Smooth muscle cell (in vitro differentiated cells): ENCODE results near the gene DIRAS2. TPM values are rescaled to one million over a fixed set of nuclear protein-coding genes. Genes with fewer than 3 reads are reported as not detected.

Experiments
- DNase-seq: peaks from one replicate; lab custom pipeline; 2025; ENCODE audit not compliant: unreplicated experiment; lab: John Stamatoyannopoulos, UW
- H2AFZ ChIP-seq: fragments of 200-600 bp; sonication (generic); 2 replicates; pipeline ENCODE4 v1.6.0; 2016; ENCODE audit warnings: antibody characterized with exemption, low read depth, mild to moderate bottlenecking
- H3F3A ChIP-seq: fragments of 200-600 bp; sonication (generic); 2 replicates; pipeline ENCODE4 v1.6.0; 2017; ENCODE audit warnings: antibody characterized with exemption, low read depth
- H3K27ac ChIP-seq: fragments of 200-600 bp; sonication (generic); 2 replicates; pipeline ENCODE4 v1.5.1; 2016; ENCODE audit warnings: low read depth, mild to moderate bottlenecking
- H3K27me3 ChIP-seq: fragments of 200-600 bp; sonication (generic); 2 replicates; pipeline ENCODE4 v1.6.1; 2016; ENCODE audit warnings: low read depth, mild to moderate bottlenecking
- H3K36me3 ChIP-seq: fragments of 200-600 bp; sonication (generic); 2 replicates; pipeline ENCODE4 v1.5.1; 2016; ENCODE audit warnings: low read depth
- H3K4me1 ChIP-seq: fragments of 200-600 bp; sonication (generic); 2 replicates; pipeline ENCODE4 v1.5.1; 2016; ENCODE audit warnings: low read depth
- H3K4me2 ChIP-seq: fragments of 200-600 bp; sonication (generic); 2 replicates; pipeline ENCODE4 v1.6.0; 2016; ENCODE audit warnings: mild to moderate bottlenecking
- H3K4me3 ChIP-seq: fragments of 200-600 bp; sonication (generic); 2 replicates; pipeline ENCODE4 v1.5.1; 2016; ENCODE audit warnings: mild to moderate bottlenecking
- H3K79me2 ChIP-seq: fragments of 200-600 bp; sonication (generic); 2 replicates; pipeline ENCODE4 v1.6.0; 2016; ENCODE audit warnings: low read depth, mild to moderate bottlenecking
- H3K9ac ChIP-seq: fragments of 200-600 bp; sonication (generic); 2 replicates; pipeline ENCODE4 v1.6.0; 2016; ENCODE audit warnings: low read depth
- H3K9me3 ChIP-seq: fragments of 200-600 bp; sonication (generic); replicated peaks from 2 replicates; pipeline ENCODE4 v1.5.1; 2016; ENCODE audit warnings: low read depth
- H4K20me1 ChIP-seq: fragments of 200-600 bp; sonication (generic); 2 replicates; pipeline ENCODE4 v1.6.0; 2016; ENCODE audit warnings: low read depth
- CTCF ChIP-seq: fragments of 200-600 bp; sonication (generic); IDR thresholded peaks from 2 replicates; pipeline ENCODE4 v1.5.1; 2017; ENCODE audit warnings: borderline replicate concordance, mild to moderate bottlenecking, antibody characterized with exemption; ENCODE audit not compliant: insufficient read depth, poor library complexity, severe bottlenecking
- WGBS: methylation state at CpG from one replicate; pipeline ENCODE4 v1.1.7; 2016; ENCODE audit warnings: low lambda C conversion rate; 5-methylcytosine and 5-hydroxymethylcytosine counted together
- polyA plus RNA-seq: library from polyadenylated mRNA; unstranded; fragments of >200 nt; fragmentation: Nextera tagmentation; extraction: Ambion mirVana; gene quantifications from 2 replicates; pipeline ENCODE4 v1.2.1, GENCODE V29; 2016
- total RNA-seq: library from RNA; depleted of rRNA; stranded (reverse); fragments of >200 nt; gene quantifications from 2 replicates; pipeline ENCODE4 v1.2.3, GENCODE V29; 2014

The DIRAS2 gene
- total and polyA plus RNA-seq, 2 experiments from 2014 or later: 0.30 to 2.2 TPM

DNA sequence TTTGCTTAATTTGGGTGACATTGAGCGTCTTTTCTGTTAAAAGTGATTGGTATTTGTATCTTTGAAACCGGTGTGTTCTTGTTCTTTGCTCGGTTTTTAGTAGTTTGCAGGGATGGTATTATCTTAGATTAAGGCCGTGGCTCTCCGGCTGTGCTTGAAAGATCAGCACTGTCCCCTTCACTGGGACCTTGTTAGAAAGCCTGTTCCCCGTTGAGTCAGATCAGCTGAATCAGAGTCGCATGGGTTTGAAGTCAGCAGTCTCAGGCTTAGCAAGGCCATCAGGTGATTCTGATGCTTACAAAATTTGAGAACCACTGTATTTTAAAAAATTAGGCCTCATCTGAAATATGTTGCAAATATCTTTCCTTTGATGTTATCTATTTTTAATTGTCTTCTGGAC is 5.0 kb downstream of the DIRAS2 start:
- H3K9ac ChIP-seq: no peak overlapping the region
- WGBS: 78% methylated on average over 7 of the region's 7 CpGs
- H3F3A ChIP-seq: no peaks in the 10 kb centered on the region
- no peak overlapping the region for H2AFZ ChIP-seq
- H4K20me1 ChIP-seq: no peaks in the 10 kb centered on the region
- no peak for TF ChIP-seq CTCF
- no peaks in the 10 kb centered on the region for H3K4me1 ChIP-seq
- no peaks in the 10 kb centered on the region for H3K36me3 ChIP-seq
- peaks cover 23% of the 10 kb centered on the region for H3K27me3 ChIP-seq
- H3K4me3 ChIP-seq: no peak overlapping the region
- H3K27ac ChIP-seq: no peak overlapping the region
- no peak overlapping the region for H3K4me2 ChIP-seq
- no peaks in the 10 kb centered on the region for H3K79me2 ChIP-seq
- DNase-seq: no peak
- no peaks in the 10 kb centered on the region for H3K9me3 ChIP-seq

GRCh38 chr9:90632647-90633207 is 9.9 kb downstream of the DIRAS2 start:
- TF ChIP-seq CTCF: no peak
- Histone ChIP-seq H3K4me1 (no peaks in the 10 kb centered on the region), H3K9me3 (no peaks in the 10 kb centered on the region), H3F3A (no peaks in the 10 kb centered on the region), H3K36me3 (no peaks in the 10 kb centered on the region), H3K79me2 (no peaks in the 10 kb centered on the region), H3K27ac (no peak overlapping the region), H3K9ac (no peak overlapping the region), H2AFZ (no peak overlapping the region), H3K27me3 (peaks cover 7% of the 10 kb centered on the region), H3K4me2 (no peak overlapping the region), H4K20me1 (no peaks in the 10 kb centered on the region), H3K4me3 (no peak overlapping the region)
- WGBS: 56% methylated on average over 8 of the region's 8 CpGs
- no peak for DNase-seq

DNA sequence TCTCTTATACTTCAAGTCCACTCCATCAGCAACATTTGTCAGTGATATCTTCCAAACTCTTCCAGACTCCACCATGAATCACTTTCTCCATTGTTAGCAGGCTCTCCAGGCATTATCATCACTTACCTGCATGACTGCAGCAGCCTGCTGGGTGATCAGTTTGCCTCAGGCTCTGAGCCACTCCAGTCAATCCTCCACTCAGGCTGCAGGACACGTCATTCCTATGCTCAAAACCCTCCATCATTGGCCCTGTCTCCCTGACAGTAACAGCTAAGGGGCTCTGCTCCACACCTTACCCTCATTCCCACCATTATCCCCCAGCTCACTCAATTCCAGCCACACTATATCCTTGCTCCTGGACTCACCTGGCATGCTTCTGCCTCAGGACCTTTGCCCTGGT is 10.7 kb downstream of the DIRAS2 start:
- H3K27me3 ChIP-seq: peaks cover 7% of the 10 kb centered on the region
- no peak overlapping the region for H3K4me2 ChIP-seq
- TF ChIP-seq CTCF: no peak
- 88% methylated on average over 1 of the region's 1 CpG for WGBS
- no peak overlapping the region for H2AFZ ChIP-seq
- no peaks in the 10 kb centered on the region for H3K9me3 ChIP-seq
- DNase-seq: no peak
- no peak overlapping the region for H3K27ac ChIP-seq
- no peaks in the 10 kb centered on the region for H3F3A ChIP-seq
- no peaks in the 10 kb centered on the region for H3K4me1 ChIP-seq
- H3K4me3 ChIP-seq: no peak overlapping the region
- H3K79me2 ChIP-seq: no peaks in the 10 kb centered on the region
- H4K20me1 ChIP-seq: no peaks in the 10 kb centered on the region
- no peak overlapping the region for H3K9ac ChIP-seq
- no peaks in the 10 kb centered on the region for H3K36me3 ChIP-seq

DNA sequence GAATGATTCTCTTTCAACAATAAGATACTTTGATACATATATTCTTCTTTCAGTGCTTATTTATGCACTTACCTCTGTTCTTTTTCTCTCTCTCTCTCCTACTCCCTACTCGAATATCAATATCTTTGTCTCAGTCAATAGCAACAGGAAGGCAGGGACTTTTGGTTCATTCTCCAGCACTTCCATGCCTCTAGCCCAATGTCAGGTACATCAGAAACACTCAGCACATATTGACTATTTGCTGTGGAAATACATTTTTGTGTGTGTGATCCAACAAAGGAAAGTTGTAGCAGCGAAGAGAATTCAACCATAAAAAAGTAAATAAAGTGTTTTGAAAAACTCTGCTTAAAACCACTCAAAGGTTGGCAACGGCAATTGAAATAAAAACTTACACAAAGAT is 12.6 kb downstream of the DIRAS2 start:
- no peaks in the 10 kb centered on the region for H3K36me3 ChIP-seq
- DNase-seq: no peak
- no peaks in the 10 kb centered on the region for H3F3A ChIP-seq
- H3K27ac ChIP-seq: no peak overlapping the region
- peaks cover 7% of the 10 kb centered on the region for H3K27me3 ChIP-seq
- no peaks in the 10 kb centered on the region for H3K9me3 ChIP-seq
- no peaks in the 10 kb centered on the region for H3K4me1 ChIP-seq
- H2AFZ ChIP-seq: no peak overlapping the region
- H3K9ac ChIP-seq: no peak overlapping the region
- H4K20me1 ChIP-seq: no peaks in the 10 kb centered on the region
- H3K4me3 ChIP-seq: no peak overlapping the region
- WGBS: 87% methylated on average over 3 of the region's 3 CpGs
- no peak overlapping the region for H3K4me2 ChIP-seq
- H3K79me2 ChIP-seq: no peaks in the 10 kb centered on the region
- no peak for TF ChIP-seq CTCF
